Stimulated activated CD4-positive, alpha-beta T cell treated with anti-CD3 and anti-CD28 coated beads, TNF-alpha, amount 100 ng/mL, for 1 hour (primary cell): ENCODE data around the gene CORO1C.

Experiments
- DNase-seq, 3 donors: peaks; one replicate each; pipeline ENCODE4 v3.0.0-alpha.2; 2020; ENCODE audit warnings: low read depth in 3 of 3, low spot score in 1 of 3

Gene CORO1C

GRCh38 chr12:108653922-108654321 lies 77.4 kb downstream of the CORO1C start:
- no peak for DNase-seq

DNA sequence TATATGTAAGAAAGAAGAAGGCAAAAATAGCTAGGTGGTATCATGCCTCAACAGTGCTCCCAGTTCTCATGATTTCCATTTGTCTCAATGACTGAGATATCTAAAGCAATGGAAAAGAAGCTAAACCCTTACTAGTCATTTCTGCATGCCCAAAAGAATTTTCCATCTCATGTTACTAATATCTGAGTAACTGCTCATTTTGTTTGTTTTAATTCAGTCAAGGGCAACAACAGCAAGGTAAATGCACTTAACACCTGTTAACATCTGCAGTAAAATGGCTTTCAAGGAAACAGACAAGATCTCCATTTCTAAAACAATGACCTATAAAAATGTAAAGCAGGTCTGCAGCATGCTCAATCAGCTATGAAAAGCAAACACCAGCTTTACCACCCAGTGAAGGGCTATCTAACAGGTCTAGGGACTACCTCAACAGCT lies 78.2 kb downstream of the CORO1C start:
- no peak for DNase-seq

DNA sequence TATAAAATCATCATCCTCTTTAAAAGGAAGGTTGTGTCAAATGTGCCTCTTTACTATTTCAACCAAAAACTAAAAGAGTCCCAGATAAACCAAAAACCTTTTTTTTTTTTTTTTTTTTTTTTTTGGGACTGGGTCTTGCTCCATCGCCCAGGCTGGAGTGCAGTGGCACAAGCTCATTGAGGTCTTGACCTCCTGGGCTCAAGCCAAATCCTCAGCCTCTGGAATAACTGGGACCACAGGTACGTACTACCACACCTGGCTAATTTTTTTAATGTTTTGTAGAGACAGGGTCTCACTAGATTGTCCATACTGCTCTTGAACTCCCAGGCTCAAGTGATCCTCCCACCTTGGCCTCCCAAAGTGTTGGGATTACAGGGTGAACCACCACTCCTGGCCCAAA lies 81.2 kb downstream of the CORO1C start:
- no peak for DNase-seq

DNA sequence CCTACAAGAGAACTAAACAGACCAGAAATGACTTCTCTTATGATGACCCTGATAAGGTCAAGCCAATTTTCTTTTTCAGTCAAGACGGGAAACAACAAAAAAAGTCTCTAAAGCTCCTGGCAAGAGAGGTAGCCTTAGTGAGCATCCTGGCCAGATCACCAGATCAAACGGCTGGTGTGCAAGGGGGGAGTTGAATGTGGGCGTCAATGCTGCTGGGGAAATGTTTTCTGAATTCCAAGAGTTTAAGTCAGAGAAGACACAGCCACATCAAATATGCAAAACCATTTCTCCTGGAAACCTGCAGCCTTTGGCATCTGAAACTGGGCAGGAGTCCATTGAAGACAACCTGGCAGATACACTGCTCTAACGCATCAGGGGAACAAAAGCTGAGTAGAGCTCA lies 81.6 kb downstream of the CORO1C start:
- DNase-seq = no peak

DNA sequence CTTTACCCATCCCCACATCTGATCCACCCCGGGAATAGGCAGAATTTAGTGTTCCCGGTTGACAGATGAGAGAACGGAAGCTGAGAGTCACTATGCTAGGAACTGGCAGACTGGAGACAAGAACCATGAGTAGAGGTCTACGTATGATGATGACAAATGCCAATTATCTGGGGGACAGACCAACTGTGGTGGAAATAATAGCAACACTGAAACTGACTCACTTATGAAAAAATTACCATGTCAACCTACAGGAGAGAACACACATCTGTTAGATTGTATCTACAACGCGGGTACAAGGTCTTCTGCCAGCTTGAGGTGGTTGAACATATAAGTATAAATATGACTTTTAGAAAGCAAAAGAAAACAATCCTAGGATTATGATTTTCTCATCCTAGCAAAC lies 82.2 kb downstream of the CORO1C start:
- DNase-seq = no peak

DNA sequence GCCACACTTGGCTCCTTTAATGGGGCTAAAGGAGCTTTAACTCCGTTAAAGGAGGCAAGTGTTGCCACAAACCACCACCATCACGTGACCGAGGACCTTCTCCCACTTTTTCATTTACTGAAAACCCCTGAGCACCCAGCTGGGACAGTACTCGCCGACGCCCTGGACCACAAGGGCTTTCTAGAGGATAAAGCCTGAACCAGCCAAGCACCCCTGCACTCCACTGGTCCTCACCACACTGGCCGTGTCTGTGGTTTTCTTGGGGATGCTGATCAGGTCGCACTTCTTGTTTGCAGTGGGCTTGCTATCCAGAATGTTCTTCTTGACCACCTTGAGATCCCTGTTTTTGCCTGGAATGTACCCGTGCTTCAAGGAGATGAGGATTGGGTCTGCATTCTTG lies 82.9 kb downstream of the CORO1C start:
- no peak for DNase-seq

- no peak for DNase-seq
These were observed 83.6 kb downstream of the CORO1C start for GRCh38 chr12:108647585-108648287.

- no peak for DNase-seq
These were observed 84.4 kb downstream of the CORO1C start for GRCh38 chr12:108646600-108647579.

- no peak for DNase-seq
These were observed 85.4 kb downstream of the CORO1C start for GRCh38 chr12:108645686-108646599.

DNA sequence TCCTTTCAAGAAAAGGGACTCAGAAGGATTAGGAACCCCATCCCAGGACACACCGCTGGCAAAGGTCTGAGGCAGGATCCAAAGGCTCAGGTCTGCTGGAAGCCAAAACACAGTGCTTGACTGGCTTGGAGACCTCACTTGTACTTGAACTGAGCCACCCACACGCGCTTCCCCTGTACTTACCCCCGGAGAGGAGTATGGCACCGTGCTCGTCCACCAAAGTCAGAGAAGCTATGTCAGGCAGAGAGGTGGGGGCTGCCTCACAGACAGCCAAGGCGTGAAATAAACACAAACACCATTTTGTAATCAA lies 86.6 kb downstream of the CORO1C start:
- no peak for DNase-seq

- no peak for DNase-seq
These were observed 87.1 kb downstream of the CORO1C start for GRCh38 chr12:108643941-108644810.

DNA sequence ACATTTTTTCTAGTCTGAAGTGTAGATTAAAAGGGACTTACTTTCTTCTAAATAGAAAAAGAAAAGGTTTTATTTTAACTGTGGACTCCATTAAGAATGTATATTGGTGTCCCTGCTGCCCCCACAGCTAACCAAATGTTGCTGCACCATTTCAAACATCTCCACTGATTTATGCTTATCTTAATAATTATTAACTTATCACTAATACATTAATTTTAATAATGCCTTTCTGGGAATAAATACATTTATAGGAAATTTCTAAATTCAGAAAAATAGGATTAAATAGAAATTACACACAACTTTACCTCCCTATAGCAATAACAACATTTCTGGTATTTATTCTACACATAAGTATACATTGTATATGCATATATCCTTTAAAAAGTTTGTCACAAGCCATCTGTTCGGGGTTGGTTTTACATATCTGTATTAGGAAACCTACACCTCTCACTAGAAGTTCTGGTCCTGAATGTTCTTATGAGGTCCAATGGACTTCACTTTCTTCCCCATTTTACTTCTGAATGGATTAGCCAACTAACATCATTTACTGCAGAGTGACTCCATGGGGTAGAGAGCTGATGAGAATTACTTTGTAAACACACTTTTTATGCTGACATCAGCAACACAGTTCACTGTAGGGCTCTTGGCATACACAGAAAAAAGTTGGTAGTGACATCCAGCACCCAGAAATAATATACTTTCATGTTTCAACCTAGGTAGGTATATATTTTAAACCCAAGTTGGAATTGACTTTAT lies 88.2 kb downstream of the CORO1C start:
- DNase-seq = no peak

DNA sequence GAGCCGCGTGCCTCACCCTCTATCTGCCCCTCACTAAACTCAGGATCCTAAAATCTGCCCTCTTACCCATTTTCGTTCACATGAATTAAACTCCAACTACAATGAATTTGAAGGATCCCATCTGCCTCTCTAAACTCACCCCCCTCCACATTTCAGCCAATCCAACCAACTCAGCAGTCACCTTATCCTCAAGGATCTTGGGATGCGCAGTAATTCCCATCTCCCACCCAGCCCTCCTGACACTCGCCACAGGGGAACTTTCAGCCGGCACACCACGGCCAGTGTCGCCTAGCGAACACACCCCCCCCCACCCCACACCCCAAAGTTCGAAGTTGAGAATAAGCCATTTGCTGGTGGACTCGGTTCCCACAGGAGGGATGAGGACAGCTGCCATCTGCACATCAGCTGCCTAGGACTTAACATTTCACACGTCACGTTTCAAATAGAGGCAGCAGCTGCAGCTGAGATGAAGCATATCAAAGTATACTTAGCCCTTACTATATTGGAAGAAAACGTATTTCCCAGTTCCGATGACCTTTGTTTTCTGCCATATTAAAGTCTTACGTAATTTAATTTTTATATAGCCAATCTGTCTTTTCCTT lies 88.9 kb downstream of the CORO1C start:
- no peak for DNase-seq

DNA sequence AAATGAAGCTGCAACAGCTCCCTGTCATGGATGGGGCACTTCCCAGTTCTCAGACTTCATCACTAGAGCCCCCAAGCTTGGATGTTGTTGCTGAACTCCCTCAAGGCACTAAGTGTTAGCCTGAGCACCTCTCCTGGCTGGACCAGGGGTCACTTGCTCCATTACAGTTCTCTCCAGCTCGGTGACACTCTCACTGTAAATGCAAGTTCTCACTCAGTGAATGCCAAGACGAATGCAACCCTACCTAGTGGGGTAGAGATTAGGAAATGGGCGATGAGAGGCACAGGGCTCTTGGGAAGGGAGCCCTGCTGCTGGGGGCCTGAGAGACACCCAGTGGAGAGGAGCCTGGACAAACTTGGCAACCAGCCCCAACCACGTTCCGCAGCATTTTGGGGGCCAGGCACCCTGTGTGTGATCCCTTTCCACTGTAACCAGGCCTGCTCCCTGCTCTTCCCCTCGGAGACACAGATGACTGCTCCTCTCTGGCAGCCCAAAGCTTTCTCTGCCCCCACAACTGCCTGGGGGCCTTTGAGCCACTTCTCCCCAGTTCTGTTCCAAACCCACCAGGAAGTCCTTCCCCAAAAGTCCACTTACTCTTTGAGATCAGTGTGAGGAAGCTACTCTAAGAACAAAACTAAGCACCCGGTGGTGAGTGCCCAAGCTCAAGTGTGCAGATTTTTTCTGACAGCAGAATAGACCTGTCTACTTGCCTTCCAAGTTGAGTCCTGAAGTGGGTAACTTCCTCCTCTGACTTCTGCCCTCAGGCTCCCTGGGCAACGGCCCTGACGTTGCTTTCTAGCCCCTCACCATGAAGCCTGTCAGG lies 89.7 kb downstream of the CORO1C start:
- no peak for DNase-seq

DNA sequence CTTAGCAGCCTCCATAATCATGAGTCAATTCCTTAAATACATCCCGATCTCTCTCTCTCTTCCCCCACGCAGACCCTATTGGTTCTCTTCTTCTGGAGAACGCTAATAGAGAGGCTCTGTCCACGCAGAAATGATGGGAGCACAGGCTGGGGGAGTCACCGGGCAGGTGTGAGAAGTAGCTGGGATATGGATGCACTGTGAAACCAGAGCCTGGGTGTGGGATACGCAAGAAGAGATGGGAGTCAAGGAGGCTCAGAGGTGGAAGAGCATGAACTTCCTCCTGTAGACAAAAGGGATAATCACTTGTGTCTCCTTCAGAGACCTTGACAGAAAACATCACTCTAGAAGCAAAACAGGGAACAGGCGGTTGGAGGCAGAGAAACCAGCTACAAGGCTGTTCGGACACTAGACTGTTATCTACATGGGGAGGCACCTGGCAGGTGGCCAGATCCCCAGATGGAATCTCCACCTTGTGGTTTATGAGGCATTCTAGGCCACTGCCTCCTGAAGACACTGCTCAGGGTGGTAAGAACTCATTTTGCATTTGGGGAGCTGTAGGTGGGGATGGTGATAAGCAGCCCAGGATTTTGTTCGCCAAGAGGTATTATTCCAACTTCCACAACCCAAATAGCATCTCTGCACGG lies 90.4 kb downstream of the CORO1C start:
- no peak for DNase-seq

DNA sequence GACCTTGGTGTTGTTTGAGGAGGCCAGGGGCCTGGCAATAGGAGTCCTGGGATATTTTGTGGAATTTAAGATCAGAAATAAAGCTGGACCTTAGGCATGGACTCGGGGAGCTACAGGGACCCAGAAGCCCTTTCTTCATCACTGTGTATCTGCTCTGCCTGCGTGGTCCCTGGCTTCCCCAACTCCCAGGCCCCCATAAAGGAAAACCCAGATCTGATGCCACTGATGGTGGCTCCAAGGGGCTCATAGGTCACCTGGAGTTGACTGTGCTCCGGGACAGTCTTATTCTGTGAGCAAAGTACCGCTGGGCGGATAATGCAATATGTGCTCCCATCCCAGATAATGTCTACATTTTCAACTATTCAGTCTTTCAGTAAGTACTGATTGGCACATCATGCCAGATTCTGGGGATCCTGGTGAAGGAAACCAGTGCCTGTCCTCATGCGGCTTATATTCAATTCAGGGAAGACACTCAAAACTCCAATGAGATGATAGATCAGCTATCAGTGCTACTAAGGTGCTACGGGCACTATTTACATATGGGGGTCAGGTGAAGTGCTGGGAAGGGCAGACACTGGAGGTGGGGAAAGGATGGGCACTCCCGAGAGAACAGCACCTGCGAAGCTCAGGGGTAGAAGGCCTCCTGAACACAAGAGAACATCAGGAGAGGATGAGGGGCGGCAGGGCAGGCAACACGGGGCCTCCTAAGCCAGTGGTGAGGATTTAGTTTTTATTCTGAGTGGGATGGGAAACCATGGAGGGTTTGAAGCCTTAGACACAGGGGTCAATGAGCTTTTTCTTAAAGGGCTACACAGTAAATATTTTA lies 92.1 kb downstream of the CORO1C start:
- DNase-seq = no peak
